ENCODE measurements around the gene EVC2.
A peak's percentile ranks its signal among the peaks of the same experiment; 100 is the strongest.

The EVC2 gene

DNA sequence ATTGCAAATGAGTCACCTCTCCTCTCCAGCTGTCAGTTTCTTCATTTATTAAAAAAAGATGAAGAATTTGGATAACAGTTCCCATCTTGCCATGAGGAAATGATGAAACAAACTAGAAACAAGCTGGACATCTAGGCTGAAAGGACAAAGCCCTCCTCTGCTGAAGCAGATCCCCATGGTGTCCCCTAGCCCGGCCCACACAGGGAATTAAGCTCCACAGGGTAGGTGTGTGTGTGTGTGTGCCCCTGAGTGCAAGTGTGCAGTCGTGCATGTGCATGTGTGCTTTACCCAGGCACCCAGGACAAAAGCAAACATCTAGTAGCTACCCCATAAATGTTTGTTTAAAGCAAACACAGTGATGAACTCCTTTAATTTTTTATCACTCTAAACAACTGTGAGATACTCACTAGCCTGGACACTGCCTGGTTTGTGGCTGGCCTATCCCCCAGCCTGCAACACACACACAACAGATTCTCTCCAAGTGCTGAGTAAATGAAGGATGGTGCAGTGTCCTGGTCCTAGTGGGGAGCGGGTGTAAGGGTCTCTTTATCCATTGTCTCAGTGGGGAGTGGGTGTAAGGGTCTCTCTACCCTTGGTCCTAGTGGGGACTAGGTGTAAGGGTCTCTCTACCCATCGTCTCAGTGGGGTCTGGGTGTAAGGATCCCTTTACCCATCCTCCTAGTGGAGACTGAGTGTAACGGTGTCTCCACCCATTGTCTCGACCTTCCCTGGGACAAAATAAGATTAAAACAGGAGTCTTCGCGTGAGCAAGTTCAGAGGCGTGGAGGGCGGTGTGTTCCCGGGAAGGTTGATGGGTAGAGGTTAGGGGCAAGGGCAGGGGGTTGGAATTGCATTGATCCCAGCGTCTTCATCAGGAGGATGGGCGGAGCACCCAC, 2.0 kb upstream of the EVC2 start:
- DNase-seq = peak; percentile 74

DNA sequence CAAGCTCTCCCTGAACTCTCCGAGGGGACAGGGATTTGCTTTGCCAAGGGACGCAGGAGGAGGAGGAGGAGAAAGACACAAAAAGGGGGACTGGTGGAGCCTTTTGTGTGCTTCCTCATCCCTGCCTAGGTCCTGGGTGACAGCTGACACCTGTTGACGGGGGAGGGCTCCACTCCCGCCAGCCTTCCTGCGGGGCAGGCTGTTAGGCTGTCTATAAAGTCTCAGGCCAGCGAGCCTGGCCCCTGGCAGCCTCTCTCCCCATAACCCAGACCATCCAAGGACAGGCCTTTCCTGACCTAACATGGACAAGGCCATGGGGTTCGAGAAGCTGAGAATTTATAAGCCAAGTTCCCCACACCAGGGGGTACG, 832 bp upstream of the EVC2 start:
- DNase-seq = no peak

DNA sequence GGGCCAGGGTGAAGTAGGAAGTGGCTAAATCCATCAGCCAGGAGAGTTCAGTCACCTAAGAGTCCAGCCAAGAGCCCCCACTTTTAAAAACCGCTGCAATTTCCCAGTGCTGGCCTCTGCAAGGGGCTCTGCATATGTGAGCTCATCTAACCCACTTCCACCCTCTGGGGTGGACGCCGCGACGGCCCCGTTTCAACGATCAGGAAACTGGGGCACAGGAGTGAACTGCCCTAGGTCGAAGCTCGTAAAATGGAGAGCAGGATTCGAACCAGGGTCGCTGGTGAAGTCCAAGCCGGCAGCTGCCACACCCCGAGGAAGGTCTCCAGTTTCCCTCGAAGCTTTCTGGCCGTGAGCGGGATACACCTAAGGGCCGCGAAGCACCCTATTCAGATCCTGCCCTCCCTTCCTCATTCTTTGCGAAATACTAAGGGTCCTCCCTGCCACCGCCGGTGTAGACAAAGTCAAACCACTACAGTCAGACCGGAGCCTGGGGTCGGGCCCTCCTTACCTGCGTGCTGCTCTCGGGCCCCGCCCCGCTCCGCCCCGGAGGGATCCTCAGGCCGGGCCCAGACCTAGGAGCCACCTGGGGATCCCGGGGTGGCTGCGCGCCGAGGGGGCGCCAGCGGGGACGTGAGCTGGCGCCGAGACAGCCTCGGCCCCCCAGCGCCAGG, 446 bp downstream of the EVC2 start:
- DNase-seq = no peak

- no peak for DNase-seq
Observed at GRCh38 chr4:5707366-5707765, 993 bp downstream of the EVC2 start.

- no peak for DNase-seq
Observed at GRCh38 chr4:5706486-5707290, 1.7 kb downstream of the EVC2 start.

DNA sequence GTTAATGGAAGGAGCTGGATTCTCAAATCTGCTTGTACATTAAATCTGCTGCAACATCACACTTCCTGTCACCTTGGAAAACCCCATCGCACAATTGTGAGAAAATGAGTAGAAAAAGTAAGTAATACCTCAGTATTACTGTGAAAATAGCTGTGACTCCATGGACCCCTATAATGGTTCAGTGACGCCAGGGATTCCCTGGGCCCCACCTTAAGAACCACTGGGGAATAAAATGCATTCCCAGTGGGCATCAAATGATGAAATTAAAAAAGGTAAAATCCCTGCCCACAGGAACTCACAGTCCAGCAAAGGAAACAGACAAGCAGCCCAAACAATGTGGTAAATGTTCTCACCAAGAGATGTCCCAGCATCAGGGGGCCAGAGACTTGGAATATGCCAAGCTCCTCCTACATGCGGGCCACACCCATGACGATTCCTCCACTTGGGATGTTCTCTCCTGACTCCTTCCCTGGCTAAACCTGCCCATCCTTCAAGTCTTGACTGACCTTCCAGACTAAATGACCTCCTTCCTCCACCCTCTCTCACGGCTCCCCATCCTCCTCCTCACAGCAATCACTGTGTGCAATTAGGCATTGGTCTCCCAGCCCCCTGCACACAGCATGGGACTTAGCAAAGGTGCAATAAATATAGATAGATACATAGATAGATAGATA, 2.6 kb downstream of the EVC2 start:
- DNase-seq = no peak

- no peak for DNase-seq
Observed at GRCh38 chr4:5704276-5704675, 4.1 kb downstream of the EVC2 start.

DNA sequence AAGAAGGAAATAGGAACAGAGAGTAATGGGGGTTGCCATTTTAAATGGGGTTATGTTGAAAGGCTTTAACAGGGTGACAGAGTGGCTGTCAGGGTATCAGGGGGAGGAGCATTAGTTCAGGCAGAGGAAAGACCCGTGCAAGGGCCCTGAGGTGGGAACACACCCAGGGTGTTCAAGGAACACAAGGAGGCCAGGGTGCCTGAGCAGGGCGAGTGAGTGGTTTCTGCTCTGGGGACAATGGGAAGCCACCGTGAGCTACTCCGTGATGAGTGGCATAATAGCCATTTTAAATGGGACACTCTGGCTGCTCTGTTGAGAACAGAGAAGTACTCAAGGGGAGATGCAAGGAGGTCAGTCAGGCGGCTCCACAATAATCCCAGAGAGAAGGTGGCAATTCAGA, 4.5 kb downstream of the EVC2 start:
- DNase-seq = no peak

DNA sequence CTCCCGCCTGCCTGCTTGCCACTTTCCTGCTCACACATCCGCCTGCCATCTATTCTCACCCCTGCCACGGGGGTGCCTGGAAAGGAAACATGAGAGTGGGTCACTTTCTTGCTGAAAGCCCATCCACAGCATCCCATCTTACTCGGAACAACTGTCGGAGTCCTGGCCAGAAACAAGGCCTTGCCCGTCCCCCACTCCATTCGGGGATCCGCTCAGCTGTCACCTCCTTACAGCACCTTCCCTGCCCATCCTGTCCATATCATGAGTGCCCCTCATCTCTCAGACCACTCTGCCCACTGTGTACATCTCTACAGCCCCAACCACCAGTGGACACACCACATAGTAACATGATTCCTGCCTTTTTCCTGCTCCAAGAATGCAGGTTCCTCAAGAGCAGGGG, 6.4 kb downstream of the EVC2 start:
- no peak for DNase-seq

DNA sequence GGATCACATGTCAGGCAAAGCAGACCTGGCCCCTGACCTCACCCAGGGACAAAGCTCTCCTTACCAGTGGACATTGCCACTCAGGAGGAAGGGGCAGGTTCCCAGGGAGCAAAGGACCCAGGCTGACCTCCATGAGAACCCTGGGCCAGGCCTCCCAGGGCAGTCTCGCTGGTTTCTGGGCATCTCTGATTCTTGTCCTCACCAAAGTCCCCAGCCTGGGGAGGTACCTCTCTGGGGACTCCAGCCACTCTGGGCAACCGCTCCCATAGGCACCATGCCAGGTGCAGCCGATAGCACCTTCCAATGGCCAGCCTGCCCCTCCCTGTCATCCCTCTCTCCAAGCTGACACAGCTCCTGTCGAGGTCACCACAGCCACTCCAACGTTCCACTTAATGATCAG, 7.9 kb downstream of the EVC2 start:
- DNase-seq = no peak

DNA sequence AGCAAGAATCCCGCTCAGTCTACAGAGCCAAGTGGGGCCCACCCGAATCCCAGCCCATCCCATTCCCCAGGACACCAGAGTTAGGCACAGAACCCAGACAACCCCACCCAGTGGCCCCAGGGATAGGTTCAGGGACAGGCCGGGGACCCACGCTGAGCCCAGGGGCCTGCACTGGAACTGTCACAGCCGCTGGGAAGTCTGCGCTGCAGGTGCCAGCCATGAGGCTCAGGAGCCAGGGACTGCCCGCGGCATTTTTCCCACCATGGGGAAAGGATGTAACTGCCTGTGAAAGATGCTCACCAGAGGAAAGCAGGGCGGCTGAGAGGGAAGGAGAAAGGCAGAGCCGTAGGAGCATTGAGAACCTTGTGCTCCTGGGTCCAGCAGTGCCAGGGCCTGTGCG, 12.0 kb downstream of the EVC2 start:
- no peak for DNase-seq

GRCh38 chr4:5693871-5694270, 14.5 kb downstream of the EVC2 start:
- DNase-seq = no peak

DNA sequence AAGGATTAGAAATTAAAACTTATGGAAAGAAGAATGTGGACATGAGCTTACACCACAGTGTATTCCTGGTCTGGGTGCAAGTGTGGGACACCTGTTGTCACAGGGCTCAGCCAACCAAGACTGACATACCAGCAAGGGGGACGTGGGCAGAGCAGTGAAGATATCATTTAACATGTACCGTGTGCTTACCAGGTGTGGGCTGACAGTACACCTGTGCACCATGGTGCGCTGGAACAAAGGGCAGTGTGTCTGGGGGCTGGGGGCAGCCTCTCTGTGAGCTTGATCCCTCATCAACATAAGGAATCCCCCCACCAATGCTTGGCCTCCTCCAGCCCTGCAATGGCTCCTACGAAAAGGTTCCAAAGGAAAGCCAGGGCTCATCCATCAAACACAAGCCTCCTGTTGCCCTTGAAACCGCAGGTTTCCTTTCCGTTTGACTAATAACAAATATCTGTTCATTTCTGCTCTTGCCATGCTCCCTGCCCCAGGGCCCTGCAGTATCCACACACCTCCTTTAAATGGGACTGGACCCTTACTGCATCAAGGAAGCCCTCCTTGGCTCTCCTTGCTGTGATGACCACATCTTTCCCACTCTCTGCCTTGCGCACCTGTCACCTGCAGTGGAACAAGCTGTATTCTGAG, 16.7 kb downstream of the EVC2 start:
- no peak for DNase-seq

- DNase-seq = no peak
Observed at GRCh38 chr4:5689065-5689464, 19.3 kb downstream of the EVC2 start.

DNA sequence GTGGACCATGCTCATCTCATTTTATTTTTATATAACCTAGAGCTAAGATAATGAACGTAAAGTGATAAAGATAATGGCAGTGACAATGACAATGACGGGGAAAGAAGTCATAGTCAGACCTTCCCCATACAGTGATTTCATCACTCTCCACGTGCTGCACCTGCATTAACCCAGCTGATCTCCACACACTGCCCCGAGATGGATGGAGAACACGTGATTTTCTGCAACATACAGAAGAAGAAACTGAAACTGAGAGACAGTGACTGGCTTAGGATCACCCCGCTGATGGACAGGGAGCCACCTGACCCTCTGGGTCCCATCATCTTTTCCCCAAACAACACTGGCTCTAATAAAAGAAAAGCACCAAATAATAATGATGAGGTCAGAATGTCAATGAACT, 22.0 kb downstream of the EVC2 start:
- DNase-seq = no peak

DNA sequence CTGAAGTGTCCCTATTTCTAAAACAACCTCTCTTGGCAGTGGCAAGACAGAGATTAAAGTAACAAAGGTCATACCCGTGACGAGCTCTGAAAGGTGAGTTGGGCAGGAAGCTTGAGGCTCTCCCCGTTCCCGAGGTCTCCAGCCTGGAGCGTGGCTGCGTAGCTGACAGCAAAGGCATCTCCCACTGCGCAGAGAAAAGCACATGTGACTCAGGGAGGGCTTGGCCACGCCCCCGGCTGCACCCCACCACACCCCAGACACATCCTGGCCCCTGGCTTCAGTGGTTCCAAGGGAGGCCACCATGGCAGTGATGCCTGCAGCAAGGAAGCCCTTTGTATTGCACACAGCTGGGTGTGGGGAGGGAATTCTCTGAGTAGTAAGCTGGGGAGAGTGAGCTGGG, 23.1 kb downstream of the EVC2 start:
- no peak for DNase-seq

DNA sequence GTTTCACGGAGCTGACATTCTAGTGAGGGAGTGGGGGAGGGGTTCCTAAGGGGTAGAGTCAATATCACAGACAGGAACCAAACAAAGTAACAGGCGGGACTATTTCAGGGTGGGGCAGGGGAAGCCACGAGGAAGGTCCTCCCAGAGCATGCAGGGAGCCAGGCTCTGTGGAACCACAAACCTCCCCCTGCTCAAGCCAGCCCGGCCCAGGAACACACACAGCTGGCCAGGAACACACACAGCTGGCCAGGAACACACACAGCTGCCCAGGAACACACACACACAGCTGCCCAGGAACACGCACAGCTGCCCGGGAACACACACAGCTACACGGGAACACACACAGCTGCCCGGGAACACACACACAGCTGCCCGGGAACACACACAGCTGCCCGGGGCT, 24.8 kb downstream of the EVC2 start:
- DNase-seq = no peak

- DNase-seq = no peak
Observed at GRCh38 chr4:5678977-5679376, 29.4 kb downstream of the EVC2 start.

- DNase-seq = no peak
Observed at GRCh38 chr4:5676763-5677162, 31.6 kb downstream of the EVC2 start.

DNA sequence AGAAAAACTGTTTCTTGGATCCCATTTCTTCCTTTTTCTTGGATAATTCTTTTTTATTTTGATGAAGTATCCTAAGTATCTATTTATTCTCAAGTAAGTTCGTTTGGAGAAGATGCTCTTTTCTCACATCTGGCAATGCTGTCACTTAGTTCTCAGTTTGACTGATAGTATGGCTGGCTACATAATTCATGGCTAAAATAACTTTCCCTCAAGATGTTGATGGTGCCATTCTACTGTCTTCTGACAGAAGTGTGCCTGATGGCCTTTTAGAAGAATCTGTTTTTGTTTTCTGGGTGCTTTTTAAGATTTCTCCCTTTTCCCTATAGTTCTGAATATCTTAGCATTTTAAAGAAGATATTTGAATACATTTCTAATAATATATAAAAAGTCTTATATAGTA, 41.6 kb downstream of the EVC2 start:
- DNase-seq = no peak

GRCh38 chr4:5664778-5665177, 43.6 kb downstream of the EVC2 start:
- DNase-seq = no peak

- no peak for DNase-seq
Observed at GRCh38 chr4:5662555-5662954, 45.8 kb downstream of the EVC2 start.

DNA sequence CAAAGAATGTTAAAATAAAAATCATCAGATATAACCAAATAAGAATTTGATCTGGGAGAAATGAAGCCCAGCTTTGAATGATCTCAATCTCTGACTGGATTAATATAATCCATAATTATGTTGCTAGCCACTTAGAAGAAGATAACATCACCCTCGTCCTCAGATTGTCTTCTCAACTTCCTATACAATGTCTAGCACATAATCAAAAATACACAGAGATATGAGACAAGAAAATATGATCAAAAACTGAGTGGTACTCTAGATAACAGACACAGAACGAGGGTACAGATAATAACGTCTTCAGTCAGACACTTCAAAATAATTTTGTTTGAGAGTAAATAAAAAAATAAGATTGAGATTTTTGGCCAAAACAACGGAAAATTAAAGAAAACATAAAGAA, 47.1 kb downstream of the EVC2 start:
- DNase-seq = no peak

Data from retina (tissue), 1 donor.